IPS DF 4.7 (cell line): Measurements from ENCODE around the gene ABCB4.
"Not testable (repeated sequence)": the region's sequence is repeated elsewhere in the genome, so short reads cannot be mapped to it uniquely, and the experiment has no call there.

Experiments
- DNase-seq: peaks from one replicate; pipeline ENCODE4 v3.0.0-alpha.2; 2013; ENCODE audit warnings: low spot score; ENCODE audit errors: extremely low read depth

Gene ABCB4

DNA sequence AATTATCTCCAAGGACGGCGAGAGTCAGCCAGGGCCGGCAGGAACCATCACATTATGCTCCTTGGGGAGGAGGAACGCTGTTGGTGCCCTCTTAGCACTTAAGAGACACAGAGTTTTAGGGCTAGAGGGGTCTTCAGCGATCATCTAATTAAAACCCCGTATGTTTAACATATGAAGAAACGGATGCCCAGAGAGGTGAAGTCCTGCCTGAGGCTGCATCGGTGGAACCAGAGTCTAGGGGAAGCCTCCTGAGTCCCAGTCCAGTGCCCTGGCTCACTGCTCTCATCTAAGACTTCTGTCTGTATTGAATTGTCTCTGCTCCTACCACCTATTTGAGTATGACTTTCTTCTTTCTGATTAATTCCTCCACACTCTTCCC lies 688 bp upstream of the ABCB4 start:
- no peak for DNase-seq

DNA sequence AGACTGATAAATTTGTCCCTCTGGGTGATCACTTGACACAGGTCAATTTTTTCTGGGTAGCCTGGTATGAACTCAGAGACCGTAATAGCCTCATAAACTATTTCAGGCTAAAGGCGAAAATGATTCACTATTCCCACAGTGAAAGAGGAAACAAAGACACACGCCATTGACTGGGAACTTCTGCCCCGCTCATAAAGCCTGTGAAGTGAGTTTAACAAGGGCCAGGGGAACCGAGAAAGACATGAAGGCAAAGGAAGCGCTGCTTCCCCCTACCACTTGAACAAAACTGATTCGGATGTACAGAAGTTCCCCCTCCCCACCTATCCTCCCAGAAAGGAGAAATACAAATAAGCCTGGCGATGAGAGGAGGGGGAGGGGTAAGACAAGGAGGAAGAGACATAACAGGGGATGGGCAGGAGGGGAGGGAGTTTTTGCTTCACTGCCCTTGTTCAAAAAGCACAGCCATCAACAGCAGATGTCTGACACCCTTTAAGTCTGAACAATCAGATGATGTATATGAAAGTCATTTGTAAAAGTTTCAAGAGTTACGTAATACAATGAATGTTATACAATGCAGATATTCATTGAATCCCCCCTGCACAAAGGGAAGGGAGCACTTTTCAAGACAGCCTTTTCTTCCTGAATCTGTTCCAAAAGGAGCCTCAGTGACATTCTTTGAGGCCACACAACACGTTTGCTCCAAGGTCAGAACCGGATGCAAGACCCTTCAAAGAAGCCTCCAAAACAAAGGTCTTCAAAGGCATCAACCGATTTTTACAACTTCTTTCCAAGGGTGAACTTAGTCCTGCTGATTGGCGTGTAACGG lies 734 bp downstream of the ABCB4 start:
- no peak for DNase-seq

DNA sequence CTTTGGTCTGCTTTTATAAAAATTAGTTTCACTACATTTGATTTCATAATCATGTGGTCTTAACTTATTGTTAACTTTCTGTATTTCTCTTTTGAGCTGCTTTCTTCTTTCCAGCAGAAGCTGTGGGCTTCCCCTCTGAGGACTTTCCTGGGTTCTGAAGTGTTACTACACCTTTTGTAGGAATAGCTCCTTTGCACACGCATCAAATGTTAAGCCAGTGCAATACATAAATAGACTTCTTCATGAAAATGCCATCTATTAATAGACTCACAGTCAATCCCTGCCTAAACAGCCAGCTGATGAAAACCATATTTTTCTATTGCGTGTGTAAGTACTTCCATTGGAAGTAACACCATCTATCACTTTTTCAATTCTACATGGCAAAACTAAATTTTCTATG lies 1.5 kb downstream of the ABCB4 start:
- DNase-seq, result no peak

DNA sequence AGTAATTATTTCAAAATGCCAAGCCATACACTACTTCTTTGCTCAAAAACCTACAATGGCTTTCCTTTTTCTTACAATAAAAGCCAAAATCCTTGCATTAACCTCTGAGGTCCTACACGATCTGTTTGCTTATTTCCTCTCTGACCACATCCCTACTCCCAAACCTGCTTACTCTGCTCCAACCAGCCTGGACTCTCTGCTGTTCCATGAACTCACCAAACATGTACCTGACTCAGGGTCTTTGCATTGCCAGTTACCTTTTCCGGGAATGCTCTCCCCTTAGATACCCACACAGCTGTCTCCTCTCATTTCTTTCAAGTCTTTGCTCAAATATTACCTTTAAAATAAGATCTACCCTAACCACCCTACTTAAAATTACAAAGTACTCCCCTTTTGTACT lies 2.3 kb downstream of the ABCB4 start:
- no peak for DNase-seq

DNA sequence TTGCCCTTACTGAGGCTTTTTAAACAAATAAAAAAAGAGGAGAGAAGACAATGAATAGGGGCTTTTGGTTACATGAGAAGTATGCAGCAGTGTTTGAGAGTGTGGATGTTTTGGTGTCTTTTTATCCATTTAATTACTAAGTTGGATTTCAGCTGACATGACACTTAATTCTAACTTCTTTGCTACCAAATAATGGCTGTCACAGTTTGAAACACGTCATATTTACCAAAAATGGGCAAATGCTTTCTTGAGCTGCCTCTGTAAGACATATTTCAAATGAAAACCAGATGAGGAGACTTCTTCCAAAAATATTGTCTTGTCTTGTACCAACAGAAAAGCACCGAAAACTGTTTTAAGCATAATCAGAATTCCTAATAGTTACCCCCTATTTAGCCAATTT lies 4.0 kb downstream of the ABCB4 start:
- no peak for DNase-seq

DNA sequence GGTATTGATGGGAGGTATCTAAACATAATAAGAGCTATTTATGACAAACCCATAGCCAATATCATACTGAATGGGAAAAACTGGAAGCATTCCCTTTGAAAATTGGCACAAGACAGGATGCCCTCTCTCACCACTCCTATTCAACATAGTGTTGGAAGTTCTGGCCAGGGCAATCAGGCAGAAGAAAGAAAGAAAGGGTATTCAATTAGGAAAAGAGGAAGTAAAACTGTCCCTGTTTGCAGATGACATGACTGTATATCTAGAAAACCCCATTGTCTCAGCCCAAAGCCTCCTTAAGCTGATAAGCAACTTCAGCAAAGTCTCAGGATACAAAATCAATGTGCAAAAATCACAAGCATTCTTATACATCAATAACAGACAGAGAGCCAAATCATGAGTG lies 6.3 kb downstream of the ABCB4 start:
- DNase-seq, result not testable (repeated sequence)

DNA sequence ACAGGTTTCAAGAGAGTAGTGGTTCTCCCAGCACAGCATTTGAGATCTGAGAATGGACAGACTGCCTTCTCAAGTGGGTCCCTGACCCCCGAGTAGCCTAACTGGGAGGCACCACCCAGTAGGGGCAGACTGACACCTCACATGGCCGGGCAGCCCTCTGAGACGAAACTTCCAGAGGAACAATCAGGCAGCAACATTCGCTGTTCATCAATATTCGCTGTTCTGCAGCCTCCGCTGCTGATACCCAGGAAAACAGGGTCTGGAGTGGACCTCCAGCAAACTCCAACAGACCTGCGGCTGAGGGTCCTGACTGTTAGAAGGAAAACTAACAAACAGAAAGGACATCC lies 10.0 kb downstream of the ABCB4 start:
- DNase-seq, result not testable (repeated sequence)

DNA sequence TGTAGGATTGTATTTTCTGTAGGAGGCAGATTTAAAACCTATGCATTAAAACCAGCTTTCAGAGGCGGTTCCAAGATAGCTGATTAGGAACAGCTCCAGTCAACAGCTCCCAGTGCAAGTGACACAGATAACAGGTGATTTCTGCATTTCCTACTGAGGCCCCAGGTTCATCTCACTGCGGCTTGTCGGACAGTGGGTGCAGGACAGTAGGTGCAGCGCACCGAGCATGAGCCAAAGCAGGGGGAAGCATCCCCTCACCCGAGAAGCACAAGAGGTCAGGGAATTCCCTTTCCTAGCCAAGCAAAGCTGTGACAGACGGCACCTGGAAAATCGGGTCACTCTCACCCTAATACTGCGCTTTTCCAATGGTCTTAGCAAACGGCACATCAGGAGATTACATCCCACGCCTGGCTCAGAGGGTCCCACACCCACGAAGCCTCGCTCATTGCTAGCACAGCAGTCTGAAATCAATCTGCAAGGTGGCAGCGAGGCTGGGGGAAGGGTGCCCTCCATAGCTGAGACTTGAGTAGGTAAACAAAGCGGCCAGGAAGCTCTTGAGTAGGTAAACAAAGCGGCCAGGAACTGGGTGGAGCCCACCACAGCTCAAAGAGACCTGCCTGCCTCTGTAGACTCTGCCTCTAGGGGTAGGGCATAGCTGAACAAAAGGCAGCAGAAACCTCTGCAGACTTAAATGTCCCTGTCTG lies 10.5 kb downstream of the ABCB4 start:
- peak; percentile 51 for DNase-seq

DNA sequence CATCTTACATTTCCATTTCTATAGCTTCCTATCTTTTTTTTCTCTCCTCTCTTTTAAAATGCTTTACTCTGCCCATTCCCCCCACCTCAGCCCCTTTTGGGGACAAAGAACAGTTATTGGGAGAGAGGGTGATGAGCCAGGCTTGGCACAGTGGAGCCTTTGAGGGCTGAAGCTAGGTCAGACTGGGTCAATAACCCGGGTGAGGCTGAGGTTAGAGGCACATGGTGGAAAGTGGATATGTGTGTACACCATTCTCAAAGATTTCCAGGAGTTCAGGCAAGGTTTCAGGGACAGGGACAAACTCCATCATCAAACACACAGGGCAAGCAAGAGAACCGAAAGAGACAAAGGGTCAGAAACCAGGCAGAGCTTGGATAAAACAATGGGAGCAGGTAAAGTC lies 11.5 kb downstream of the ABCB4 start:
- DNase-seq, result no peak

DNA sequence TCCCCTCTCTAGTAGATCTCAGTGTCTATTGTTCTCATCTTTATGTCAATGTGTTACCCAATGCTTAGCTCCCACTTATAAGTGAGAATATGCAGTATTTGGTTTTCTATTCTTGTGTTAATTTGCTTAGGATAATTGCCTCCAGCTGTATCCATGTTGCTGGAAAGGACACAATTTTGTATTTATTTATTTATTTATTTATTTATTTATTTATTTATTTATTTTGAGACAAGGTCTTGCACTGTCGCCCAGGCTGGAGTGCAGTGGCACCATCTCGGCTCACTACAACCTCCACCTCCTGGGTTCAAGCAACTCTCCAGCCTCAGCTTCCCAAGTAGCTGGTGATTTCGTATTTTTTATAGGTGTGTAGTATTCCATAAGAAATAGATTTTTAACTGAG lies 15.0 kb downstream of the ABCB4 start:
- not testable (repeated sequence) for DNase-seq

DNA sequence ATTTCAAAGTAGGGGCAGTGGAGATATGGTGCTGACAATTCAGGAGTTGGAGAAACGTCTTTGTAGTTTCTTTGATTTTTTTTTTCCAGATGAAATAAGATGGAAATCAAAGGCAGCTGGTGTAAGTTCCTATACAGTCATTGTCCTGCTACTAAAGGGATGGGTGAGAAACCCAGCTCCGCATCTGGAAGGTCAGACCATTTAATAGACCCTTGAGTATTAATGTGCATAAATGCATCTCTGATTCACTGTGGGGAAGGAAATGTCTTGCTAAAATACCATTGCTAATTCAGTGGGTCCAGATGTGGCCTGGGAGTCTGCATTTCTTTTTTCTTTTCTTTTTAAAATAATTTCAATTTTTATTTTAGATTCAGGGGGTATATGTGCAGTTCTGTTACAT lies 15.5 kb downstream of the ABCB4 start:
- no peak for DNase-seq

DNA sequence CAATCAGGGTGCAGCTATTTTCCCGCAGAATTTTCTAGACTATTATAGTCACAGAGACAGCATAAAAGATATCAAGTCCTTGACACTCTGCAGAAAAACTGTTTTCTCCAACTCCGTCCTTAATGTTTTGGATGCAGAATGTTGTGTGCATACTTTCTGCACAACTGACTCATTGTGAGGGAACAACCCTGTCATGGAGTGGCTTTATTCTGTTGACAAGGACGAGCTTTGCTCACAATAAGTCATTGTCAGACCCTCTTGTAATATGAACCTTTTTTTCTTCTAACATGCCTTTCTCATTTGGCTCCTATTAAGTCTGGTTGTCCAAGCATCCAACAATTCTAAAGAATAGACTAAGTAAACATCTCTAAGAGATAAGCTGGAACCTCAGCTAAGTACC lies 17.3 kb downstream of the ABCB4 start:
- DNase-seq, result no peak

DNA sequence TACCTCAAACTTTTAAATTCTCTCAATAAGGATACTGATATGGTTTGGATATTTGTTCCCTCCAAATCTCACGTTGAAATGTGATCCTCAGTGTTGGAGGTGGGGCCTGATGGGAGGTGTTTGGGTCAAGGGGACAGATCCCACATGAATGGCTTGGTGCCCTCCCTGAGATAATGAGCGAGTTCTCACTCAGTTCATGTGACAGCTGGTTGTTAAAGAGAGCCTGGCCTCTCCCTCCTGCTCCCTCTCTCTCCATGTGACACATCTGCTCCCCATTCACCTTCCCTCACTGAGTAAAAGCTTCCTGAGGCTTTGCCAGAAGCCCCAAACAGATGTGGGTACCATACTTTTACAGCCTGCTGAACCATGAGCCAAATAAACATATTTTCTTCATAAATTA lies 19.2 kb downstream of the ABCB4 start:
- no peak for DNase-seq

DNA sequence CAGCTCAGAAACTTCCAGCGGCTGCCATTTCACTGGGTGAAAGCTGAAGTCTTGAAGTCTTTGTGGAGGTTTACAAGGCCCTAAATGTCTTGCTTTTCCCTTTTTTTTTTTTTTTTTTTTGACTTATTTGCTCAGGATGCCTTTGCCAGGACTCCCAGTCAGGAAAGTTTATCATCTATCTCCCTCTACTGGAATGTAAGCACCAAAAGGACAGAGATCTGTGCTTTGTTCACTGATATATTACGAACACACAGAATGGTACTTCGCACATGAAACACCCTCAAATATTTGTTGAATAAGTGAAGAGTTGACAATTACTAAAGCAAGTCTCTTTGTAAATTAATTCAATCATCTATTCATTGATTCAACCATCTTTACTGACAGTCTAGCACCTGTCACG lies 23.2 kb downstream of the ABCB4 start:
- no peak for DNase-seq

DNA sequence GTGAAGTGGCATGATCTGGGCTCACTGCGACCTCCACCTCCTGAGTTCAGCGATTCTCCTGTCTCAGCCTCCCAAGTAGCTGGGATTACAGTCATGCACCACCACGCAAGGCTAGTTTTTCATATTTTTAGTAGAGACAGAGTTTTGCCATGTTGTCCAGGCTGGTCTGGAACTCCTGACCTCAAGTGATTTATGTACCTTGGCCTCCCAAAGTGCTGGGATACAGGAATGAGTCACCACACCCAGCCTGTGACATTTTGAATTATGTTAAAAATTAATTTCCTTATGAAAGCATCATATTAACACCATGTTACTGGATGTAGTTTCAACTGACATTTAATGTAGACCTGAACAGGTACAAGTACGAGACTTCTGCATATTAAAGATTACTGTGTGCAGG lies 24.3 kb downstream of the ABCB4 start:
- DNase-seq, result no peak

DNA sequence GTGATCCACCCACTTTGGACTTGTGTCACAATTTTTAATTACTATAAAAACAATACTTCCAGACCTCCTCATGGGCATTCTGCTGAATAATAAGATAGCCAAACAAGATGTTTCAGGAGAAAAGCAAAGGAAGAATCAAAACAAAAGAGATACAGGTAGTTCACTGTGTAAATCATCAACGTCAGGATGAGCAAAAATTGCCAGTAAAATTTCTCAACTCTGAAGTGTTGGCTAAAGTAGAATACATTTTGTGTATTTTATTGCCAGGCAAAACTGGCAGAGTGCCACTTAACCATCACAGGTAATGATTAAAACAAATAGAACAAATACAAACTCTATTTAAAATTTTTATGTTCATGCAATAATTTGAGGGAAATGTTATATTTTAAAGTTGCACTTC lies 24.8 kb downstream of the ABCB4 start:
- no peak for DNase-seq

DNA sequence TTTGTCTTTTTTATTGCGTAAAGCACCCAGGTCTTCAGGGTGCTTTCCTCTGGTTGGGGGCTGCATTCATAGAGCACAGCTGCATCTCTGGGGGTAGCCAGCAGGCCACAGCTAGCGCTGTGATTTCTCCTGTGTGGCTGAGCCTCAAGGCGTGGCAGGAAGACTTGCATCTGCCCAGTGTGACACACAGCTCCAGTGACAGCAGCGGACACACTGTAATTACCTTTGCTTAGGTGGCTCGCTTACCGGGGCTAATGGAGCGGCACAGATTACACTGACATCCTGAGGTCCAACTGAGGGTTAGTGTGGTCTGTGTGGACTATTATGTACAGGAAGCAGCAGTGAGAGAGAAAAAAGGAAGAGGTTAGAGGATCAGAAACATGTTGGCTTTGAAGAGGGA lies 27.1 kb downstream of the ABCB4 start:
- DNase-seq, result no peak

DNA sequence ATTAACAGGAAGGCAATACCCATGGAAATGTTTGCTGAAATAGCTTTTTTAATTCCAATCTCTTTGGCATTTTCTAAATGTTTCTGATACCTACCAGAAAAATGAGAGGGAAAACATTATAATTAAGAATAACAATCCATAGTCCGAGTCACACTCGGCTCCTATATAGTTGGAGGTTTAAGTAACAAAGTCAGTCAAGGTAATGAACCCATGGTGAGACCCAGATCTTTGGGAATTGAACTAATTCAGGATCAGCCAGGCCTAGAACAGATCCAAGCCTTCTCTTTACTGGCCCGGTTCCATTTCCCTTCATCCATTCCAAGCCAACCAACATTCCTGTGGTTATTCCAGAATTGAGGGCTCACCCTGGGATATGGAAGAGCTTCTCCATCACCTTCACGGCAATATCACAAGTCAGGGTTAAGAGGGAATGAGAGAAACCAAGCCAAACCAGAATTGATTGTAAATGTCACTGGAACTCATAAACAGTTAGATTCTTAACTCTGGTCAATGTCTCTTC lies 28.3 kb downstream of the ABCB4 start:
- DNase-seq, result no peak

DNA sequence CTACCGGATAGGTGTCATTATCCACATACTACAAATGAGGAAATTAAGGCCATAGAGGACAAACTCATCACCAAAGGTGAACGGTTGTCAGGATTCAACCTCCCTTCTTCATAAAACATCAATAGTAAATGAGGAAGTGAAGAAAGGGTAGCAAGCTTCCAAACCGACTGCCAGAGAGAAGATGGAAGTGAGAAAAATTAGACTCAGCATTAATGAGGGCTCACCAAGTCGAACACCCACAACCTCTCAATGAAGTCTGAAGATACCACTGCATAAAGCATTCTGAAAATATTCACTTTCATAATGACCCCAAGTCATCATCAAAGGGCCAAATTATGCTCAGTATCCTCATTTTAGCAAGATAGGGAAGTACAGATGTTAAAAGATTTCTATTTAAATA lies 29.6 kb downstream of the ABCB4 start:
- no peak for DNase-seq

DNA sequence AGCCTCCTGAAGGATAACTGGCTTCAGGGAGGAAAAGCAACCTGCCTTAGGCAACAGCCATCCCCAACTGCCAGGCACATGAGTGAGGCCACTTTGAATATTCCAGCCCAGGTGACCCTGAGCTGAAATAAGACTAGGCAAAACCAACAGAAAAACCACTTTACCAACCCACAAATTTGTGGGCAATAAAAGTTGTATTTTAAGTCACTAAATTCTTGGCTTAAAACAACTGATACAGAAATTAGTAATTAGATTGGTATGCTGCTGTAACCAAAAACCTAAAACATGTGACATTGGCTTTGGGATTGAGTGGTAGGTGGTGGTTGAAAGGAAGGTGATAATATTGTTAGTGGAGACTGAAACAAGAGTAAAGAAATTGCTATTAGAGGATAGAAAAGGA lies 39.9 kb downstream of the ABCB4 start:
- DNase-seq, result no peak

DNA sequence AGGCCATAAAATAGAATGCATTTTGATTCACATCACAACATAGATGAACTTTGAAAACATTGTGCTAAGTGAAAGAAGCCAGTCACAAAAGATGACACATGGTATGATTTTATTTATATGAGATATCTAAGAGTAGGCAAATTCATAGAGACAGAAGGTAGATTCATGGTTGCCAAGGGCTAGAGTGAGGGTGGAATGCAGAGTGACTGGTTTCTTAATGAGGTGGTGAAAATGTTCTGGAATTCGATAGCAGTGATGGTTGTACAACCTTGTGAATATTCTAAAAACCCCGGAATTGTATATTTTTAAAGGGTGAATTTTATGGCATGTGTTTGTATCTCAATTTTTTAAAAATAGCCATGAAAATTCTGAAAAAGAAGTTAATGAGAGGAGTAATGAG lies 42.9 kb downstream of the ABCB4 start:
- DNase-seq, result no peak

DNA sequence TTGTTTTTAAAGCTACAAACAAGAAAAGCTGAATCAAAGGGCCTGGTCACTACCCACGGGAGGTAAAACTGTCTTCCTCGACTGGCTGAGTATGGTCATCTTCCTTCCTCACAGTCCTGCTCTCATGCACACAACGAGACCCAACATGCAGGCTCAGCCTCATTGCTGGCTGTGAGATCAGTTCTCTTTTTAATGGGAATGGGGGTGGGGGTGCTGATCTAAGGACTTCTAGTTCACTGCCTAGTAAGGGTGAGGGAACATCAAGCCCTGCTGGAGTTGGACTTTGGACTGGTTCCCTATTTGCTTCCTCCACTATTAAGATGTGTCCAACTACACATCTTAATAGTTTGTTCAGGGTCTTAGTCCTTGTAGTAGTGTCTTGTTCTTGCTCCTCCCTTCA lies 48.2 kb downstream of the ABCB4 start:
- no peak for DNase-seq

DNA sequence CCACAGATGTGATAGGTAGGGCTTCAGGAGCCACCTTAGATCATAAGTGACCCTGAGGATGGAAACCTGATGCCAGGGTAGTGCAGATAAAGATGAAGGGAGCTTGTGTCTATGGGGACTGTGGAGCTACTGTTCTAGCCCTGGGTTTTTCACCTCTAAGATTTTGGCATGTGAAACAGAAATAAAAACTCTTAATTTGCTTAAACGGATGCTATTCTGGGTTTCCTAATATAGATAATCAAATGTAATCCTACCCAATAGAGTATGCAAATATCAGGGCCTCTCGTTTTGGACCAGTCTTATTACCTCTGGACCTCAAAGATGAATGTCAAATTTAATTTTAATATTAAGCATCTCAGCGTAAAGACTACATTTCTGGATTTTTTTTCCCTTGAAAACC lies 49.3 kb downstream of the ABCB4 start:
- DNase-seq, result no peak
